GM21737 (cell line): Measurements from ENCODE around the gene CEMIP.

Experiments used
- ATAC-seq: cut with Tn5 transposase; IDR thresholded peaks from one replicate; pipeline ENCODE4 v1.9.1; 2021; ENCODE audit warnings: mild to moderate bottlenecking, moderate library complexity; ENCODE audit not compliant: unreplicated experiment

Gene CEMIP

DNA sequence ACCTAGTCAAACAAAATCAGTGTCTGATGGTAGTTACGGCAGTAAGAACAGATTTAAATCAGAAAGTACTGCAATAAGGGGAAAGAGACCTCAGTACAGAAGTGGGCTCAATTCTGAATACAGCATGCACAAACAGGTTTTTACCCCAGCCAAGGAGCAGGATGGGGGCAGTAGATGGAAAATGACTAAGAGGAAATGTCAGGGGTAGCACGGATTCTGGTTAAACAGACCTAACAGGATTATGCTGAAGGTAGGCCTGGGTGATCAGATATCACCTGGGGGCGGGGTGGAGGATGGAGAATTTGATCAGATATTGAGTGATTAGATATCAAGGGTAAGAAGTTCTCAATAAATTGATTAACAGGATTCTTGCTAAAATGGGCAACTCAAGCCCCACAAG is 191.5 kb downstream of the CEMIP start:
- no peak for ATAC-seq

DNA sequence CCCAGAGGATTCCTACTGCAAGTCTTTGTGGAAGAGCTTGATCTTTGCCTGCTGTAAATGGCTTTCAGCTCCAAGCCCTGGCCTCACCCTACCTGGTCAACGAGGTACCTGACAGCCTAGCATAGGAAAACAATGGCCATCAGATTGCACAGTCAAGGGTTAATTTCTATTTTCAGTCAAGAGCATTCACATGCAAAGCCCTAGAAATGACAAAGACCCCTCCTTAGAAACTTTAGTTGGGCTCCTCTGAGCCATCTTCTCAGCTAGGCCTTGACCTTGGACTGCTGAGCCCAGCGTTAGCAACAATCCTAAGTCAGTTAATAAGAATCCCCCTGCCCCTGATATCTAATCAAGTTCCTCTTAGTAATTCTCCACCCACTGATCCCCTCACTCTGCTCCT is 192.0 kb downstream of the CEMIP start:
- ATAC-seq, result no peak

DNA sequence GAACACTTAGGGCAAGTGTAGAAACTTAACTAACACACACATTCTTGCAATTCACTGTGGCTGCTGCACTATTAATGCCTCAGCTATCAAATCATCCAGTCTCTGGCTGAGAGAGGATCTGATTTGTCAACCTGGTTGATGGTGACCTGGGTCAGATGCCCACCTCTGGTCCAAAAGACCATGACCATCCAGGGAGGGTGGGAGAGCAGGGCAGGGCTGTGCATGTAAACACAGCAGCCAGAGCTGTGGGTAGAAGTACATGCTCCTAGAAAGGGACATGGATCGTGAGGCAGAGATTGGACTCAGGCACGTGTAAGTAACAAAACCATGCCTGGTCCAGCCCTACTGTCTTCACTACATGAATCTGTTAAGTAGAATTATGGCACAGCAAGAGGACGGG is 193.1 kb downstream of the CEMIP start:
- no peak for ATAC-seq

DNA sequence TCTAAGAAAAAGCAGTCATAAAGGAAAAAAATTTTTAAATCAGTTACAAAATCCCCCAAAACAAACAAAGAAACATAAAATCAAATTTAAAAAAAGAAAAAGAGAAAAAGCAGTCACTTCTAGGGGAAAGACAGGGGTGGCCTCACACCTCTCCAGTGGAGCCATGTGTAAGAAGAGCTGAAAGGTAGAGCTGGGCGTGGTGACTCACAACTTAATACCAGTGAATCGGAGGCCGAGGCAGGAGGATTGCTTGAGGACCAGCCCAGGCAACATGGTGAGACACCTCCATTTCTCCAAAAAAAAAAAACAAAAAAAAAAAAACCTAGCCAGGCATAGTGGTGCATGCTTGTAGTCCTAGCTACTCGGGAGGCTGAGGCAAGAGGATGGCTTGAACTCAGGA is 195.7 kb downstream of the CEMIP start:
- no peak for ATAC-seq

DNA sequence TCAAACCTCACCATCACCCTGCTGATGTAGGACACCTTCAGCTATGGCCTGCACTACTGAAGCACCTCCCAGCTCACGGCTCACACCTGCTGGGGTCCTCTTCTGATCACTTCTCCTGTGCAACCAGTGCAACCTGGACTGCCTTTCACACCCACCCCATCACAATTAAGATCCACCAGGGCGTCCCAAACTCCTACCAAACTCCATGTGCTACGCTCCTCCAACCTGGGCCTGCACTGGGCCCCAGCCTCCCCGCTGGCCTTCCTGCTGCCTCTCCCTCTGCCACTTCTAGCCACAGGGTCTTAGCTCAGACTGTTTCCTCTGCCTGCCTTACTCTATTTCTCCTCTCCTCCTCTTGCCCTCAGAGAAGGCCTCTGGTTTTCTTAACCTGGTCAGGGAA is 197.7 kb downstream of the CEMIP start:
- no peak for ATAC-seq

DNA sequence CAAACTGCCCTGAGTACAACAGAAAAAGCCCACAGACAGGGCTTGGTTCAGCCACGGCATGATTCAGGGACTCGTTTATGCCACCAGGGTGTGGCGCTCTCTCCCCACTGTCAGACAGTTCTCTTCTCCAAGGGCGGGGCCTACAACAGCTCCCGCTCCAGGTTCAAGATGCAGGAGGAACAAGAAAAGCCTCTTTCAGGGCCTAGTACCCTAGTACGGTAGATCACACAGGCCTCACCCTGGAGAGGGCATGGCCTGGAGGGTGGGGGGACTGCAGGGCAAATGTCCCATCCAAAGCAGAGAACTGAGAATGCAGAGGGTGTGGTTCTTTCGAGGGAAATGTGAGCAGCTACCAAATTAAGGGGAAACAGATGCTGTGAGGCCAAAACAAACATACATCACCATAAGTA is 198.5 kb downstream of the CEMIP start:
- ATAC-seq, result no peak

DNA sequence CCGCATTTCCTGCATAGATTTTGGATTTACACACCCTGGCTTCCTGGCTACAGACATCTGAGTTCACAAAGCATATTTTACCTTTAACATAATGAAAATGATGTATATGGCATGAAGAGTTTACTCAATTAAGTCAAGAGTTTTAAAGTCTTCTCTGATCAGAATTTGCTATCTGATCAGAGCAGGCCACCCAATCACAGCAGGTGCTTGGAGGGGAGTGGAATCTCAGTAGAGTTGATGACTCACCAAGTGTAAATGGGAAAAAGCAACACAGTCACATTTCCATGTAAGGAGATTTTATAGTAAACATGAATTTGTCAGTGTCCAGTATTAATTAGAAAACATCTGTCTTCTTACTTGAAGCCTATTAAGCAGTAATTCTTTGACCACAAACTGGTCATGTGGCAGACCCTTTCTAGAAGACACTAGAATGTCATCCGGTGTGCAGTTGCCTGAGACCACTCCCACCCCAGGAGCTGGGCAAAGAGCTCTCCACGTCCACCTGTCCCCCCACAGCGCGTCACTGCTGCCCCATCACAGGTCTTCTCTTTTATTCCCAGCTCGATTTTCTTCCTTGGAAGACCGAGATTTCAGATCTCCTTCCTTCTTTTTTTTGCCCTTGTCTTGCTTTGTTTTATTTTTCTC is 199.6 kb downstream of the CEMIP start:
- no peak for ATAC-seq

DNA sequence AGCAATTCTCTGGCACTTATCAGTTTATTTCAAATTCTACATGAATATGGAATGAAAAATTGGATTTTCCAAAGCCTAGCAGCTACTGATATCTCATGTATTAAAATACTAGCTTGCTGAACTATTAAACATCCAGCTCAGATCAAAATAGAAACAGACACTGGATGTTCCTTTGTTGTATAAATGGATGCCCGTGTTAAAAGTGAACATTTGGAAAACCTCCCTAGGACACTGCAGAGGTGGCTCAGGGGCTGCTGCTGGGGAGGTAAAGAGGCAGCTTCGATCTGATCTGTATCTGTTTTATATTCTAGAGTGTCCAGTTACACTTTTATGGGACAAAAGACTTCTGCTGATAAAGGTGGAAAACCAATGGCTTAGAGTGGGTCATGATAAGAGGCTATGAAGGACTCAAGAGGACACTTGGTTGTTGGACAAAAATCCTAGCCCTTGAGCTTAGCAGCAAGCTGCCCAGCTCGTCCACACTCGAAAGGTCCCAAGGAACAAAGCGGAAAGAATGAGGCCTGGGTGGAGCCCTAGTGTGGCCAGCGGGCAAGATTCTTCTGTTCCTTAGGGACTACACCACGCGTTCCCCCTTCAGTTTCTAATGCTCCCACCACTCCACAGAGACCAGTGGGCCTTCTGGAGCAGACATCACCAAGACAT is 200.5 kb downstream of the CEMIP start:
- ATAC-seq, result no peak

DNA sequence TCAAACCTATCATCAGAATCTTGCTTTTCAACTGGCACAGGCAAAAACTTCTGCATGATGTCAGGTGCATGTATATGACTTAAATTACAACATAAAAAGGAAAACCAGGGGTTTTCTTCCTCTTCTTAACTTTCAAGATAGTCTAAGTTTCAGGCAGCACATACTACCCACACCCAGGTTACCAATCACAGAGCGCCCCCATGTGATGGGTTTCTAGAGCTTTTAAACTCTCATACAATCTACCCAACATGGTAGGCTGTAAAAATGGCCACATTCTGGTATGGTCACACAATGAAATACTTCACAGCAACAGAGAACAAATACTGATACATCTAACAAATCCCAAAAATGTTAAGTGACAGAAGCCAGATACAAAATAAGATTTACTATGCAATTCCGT is 203.0 kb downstream of the CEMIP start:
- ATAC-seq, result no peak

DNA sequence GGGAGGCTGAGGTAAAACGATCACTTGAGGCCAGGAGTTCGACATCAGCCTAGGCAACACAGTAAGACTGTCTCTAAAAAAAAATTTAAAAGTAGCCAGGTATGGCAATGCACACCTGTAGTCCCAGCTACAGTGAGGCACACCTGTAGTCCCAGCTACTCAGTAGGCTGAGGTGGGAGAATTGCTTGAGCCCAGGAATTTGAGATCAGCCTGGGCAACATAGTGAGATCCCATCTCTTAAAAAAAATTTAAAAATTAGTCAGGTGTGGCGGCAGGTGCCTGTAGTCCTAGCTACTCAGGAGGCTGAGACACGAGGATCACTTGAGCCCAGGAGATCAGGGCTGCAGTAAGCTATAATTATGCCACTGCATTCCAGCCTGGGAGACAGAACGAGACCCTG is 203.7 kb downstream of the CEMIP start:
- no peak for ATAC-seq

DNA sequence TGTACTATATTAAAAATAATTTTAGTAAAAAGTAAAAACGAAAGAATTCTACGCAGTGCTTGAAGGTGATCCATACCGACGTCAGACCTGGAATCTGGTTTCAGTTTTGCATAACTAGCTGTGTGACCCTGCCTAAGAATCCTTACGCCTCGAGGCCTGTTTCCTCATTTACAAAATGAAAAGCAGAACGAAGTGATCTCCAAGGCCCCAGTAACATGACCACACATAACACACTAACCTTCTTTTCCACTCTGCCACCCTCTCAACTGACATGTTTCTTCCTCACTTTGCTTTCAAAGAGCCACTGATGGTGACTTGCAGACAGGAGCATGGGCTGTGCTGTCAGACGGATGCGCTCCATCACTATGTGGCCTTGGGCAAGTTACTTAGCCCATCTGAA is 205.7 kb downstream of the CEMIP start:
- no peak for ATAC-seq

DNA sequence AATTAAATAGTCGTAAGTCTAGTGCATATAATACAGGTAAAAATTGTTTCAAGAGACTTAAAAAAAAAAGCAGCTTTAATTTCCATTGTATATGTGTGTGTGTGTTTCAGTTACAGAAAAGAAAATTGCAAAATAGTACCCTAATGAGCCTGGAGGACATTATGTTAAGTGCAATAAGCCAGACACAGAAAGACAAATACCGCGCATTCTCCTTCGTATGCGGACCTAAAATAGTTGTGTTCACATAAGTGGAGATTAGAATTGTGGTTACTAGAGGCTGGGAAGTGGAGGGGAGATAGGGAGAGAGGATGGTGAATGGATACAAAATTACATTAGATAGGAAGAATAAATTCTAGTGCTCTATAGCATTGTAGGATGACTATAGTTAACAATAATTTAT is 206.8 kb downstream of the CEMIP start:
- ATAC-seq, result no peak

DNA sequence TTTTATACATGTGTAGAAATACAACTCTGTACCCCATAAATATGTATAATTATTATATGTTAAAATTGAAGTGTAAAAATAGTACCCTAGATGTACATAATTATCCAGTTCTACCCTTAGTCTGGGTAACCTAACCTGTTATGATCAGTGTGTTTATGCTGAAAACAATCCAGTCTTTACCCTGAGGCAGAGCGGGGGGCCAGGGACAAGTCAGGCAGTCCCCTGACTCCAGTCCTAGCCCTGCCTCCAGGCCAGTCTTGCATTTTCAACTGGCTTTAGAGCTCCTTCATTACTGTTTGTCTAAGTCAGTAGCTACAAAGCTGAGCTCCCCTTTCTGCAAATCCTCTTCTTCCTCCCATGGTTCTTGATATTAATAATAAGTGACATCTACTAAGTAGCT is 207.3 kb downstream of the CEMIP start:
- no peak for ATAC-seq

DNA sequence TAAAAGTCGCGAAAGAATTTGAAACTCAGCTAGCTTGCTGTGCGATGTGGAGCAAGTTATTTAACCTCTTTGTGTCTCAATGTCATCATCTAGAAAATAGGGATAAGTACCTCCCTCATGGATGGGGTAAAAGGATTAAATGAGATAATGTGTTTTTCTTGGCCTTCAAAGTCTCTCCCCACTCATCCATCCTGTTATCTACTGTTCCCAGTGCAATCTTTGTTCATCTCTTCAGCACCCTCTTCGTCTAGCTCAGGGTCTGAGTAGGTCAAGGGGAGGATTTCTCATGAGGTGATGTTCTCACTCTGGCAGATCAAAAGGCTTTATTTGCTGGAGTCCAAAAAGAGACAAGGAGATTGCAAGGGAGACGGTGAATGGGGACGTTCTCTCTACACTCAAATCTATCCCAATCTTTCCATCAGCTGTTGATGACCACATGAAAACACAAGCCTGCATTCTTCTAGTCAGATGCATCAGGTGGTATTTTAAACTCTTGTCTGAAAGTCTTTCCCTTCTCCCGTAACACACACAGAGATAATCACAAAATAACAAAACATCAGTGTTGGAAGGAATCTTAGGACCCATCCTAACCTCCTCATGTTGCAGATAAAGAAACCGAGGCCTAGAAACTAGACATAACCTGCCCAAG is 209.1 kb downstream of the CEMIP start:
- no peak for ATAC-seq

DNA sequence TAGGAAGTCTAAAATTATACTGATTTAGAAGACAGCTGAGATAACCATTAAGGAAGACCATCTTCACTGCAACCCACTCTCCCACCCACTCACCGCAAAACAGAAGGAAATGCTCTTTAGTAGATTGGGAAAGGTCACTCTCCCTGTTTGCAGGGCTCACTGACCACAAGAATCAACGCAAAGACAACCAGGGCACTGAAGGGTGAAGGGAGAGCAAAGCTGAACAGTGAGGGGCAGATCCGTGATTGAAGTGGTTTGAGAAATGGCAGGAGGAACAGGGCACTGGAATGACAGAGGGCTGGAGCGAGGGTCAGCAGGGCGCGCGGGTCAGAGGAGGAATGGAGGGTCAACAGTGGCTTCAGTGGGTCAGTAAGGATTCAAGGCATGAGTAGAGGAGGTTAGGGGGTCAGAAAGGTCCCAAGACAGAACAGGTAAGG is 209.9 kb downstream of the CEMIP start:
- ATAC-seq, result peak; percentile 2

DNA sequence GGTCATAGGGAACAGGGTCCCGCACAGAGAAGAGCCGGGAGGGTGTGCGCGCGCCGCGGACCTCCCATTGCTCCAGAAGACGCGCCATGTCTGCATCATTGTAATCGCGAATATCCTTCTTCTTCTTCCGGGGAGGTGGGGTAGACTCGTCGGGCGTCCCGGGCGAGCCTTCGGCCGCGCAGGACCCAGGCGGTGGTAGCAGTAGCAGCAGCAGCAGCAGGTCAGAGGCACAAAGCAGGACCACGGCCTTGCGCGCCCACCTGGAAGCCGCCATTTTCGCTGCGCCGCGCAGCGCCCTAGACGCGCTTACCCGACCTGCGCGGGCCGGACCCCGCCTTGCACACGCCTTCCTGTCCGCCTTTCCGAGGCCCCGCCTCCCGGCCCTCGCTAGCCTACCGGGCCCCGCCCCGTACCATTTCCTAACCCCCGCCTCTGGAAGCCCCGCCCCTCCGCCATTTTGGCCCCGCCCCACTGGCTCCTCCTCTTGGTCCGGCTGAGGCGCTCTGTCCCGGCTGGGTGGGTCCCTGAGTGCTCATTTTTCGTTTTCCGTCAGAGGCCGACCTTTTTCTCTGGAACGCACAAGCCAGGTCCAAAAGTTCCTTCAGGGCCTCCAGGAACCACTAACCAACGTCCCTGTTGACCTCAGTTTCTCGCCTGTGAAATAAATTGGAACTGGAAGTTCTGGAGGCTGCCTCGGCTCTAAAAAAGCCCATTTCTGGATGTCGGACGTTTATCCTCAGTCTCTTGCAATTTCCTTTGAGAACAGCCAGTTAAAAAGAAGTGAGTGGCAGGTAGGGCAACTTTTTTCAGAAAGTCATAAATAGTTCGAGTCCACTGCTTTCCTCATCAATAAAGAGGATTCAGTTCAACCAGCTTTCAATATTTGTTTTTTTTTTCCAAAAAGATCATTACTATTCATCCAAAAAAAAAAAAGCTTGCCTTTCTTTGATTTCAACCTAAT is 210.6 kb downstream of the CEMIP start, which contains the start of gene MESD:
MESD (minus strand) TSS at position 302 of the 961 bp plus-strand sequence; CDS start at position 274, 28 bp downstream.
- ATAC-seq, result peak; percentile 96

DNA sequence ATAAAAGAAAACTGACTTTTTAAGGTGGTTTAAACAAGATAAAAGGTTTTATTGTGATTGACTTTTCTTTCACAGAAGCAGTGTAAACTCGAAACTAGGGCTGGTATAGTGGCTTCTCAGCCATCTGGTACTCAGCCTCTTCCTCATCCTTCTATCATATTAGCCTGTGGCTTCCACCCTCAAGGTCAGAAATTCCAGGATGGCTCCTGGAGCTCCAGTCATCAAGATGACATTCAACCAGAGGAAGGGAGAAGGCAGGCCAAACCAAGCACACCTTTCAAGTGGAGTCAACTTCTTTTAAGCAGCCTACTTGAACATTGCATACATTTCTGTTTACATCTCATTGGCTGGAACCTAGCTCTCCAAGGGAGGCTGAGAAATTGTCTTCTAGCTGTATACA is 211.8 kb downstream of the CEMIP start:
- no peak for ATAC-seq

DNA sequence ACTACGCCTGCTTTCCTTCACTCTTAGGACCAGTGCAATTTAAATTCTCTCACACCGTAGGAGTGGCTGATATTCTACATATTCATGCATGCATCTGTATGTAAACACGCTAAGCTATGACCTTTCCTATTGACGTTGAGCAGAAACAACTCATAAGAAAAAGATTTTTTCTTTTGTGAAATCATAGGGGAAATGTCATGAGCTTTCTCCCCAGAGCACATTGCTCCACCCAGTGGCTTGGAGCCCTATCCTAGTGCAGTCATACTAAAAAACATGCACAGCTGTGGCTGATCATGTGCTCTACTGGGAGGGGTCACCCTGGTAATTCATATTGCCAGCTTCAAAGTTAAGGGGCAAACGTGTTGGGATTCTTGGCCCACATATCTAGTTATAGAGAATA is 212.3 kb downstream of the CEMIP start:
- ATAC-seq, result no peak

DNA sequence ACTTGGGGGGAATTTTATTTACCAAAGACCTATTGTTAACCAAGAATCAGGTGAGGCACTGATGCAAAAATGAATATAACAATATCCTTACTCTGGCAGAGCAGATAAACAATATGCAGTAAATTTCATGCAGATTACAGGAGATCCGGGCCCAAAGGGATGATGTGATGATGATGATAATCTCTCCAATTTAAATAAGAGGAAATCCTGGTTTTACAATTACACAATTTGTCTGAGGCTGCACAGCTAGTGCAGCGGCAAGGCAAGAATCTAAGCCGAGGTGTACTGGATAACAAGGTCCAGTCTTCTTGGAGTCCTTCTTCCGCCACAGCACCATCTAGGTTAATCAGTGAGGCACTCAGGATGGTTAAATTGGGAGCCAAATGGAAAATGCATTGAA is 212.8 kb downstream of the CEMIP start:
- no peak for ATAC-seq

DNA sequence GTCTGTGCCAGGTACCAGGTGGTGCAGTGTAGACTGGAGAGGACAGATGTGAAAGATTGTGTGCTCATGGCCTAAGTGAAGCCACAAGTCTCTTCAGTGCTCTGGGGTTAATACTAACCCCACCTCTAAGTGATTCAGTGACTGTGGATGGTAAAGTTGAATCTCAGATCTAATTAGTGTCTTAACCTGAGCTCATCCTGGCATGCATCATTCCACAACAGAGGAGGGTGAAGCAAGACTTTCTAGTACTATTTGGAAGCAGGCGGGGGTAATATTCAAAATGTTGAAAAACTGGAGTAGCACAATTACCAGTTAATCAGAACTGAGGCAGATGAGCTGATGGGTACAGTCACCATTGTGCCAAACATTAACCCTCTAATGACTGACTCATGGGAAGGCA is 213.3 kb downstream of the CEMIP start:
- no peak for ATAC-seq

DNA sequence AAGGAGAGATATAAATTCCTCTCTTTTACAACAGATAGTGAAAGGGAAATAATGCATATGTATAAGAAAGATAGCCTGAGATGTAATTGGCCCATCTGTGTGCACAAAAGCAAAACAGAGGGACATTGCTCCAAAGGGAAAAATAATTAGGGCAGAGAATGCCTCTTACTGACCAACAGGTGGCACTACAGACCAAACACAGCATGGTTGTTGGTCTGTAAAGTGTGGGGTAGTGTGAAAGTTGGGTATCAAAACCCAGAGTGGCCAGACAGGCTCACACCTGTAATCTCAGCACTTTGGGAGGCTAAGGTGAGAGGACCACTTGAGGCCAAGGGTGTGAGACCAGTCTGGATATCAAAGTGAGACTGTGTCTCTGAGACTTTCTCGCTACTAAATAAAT is 217.1 kb downstream of the CEMIP start:
- ATAC-seq, result no peak
